Measurements from ENCODE around the gene PRKG1.

Gene PRKG1

GRCh38 chr10:51045871-51046270 lies 28.4 kb upstream of the PRKG1 start:
- no peak overlapping the region for H3K4me3 ChIP-seq (ENCODE audit: low read depth, low read length)
- no peak for TF ChIP-seq CTCF (IDR thresholded peaks at IDR 0.05; ENCODE audit: insufficient read depth, low read depth, low read length, missing control alignments)
- DNase-seq (ENCODE audit: low read depth): no peak

DNA sequence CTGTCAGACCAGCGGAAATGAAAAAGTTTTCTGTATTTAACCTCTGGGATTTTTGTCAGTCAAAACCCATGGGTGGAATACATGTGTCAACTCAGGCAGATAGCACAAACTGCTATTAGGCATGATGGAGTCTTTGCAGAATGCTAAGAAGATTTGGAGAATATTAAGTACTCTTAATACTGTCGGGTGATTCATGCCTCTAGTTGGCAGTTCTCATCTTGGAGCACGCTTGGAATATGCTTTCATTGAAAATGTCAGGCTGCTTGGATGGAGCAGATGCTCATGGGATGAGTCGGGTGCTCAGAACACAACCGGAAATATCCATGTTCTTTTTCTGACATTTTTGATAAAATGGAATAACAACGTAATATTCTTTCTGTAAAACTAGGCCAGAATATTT lies 27.6 kb upstream of the PRKG1 start:
- no peak overlapping the region for H3K4me3 ChIP-seq (ENCODE audit: low read depth, low read length)
- DNase-seq (ENCODE audit: low read depth): no peak
- no peak for TF ChIP-seq CTCF (IDR thresholded peaks at IDR 0.05; ENCODE audit: insufficient read depth, low read depth, low read length, missing control alignments)

DNA sequence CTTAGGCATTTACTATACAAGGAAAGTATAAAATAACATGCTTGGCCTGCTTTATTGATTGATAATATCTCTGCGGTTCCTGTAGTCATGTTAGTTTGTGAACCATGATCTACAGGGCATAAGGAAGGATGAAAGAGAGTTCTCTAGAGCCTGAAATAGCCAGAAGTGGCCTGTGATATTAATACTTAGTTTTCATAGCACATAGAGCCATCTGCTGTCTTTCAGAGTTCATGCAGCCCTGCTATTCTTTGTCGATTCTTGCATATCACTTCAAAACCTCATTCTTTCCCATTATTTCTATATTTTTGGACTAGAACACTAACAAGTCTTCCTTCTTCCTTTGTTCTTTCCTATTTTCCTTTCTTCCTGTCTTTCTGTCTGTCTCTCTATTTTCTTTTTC lies 26.4 kb upstream of the PRKG1 start:
- DNase-seq (ENCODE audit: low read depth): no peak
- no peak overlapping the region for H3K4me3 ChIP-seq (ENCODE audit: low read depth, low read length)
- no peak for TF ChIP-seq CTCF (IDR thresholded peaks at IDR 0.05; ENCODE audit: insufficient read depth, low read depth, low read length, missing control alignments)

DNA sequence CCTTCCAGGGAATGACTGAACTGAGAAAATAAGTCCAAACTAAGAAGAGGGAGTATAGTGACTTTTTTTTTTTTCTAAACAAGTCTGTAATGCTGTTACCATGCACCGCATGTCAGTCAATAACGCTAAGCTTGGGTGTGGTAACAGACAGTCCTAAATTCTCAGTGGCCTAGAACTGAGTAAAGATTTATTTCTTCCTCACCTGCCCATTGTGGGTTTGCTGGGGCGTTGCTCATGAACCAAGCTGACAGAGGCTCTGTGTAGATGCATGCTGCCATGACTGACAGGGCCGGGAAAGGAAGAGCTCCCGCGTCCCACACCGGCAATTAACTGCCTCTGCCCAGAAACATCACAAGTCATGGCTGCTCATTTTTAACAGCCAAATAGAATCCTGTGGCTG lies 25.5 kb upstream of the PRKG1 start:
- H3K4me3 ChIP-seq (ENCODE audit: low read depth, low read length): no peak overlapping the region
- TF ChIP-seq CTCF (IDR thresholded peaks at IDR 0.05; ENCODE audit: insufficient read depth, low read depth, low read length, missing control alignments): no peak
- DNase-seq (ENCODE audit: low read depth): no peak

DNA sequence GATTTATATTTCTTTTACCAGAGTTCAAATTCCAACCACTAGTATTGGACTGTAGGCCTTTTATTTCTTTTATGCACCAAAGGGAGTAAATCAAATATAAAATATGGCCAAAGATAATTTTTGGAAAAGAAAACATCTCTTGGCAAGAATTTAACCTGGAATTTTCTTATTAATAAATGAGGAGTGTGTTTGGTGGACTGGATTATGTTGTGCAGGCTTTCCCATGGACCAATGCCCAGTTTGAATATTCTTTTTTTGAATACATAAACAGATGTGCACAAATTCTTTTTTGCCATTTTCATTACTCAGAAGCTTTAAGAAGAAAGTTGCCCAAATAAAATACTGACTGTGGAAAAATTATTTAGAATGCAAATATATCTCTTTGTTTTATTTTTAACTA lies 22.1 kb upstream of the PRKG1 start:
- DNase-seq (ENCODE audit: low read depth): no peak
- no peak for TF ChIP-seq CTCF (IDR thresholded peaks at IDR 0.05; ENCODE audit: insufficient read depth, low read depth, low read length, missing control alignments)
- no peak overlapping the region for H3K4me3 ChIP-seq (ENCODE audit: low read depth, low read length)

GRCh38 chr10:51057925-51058324 lies 16.4 kb upstream of the PRKG1 start:
- TF ChIP-seq CTCF (IDR thresholded peaks at IDR 0.05; ENCODE audit: insufficient read depth, low read depth, low read length, missing control alignments): no peak
- H3K4me3 ChIP-seq (ENCODE audit: low read depth, low read length): no peak overlapping the region
- no peak for DNase-seq (ENCODE audit: low read depth)

GRCh38 chr10:51063166-51063565 lies 11.1 kb upstream of the PRKG1 start:
- no peak overlapping the region for H3K4me3 ChIP-seq (ENCODE audit: low read depth, low read length)
- no peak for DNase-seq (ENCODE audit: low read depth)
- TF ChIP-seq CTCF (IDR thresholded peaks at IDR 0.05; ENCODE audit: insufficient read depth, low read depth, low read length, missing control alignments): no peak
